ENCODE measurements around the gene TRERF1.

TRERF1 gene

GRCh38 chr6:42419490-42420280 is 32.0 kb downstream of the TRERF1 start:
- TF ChIP-seq CTCF (IDR thresholded peaks at IDR 0.05; ENCODE audit: low read depth, low read length, missing control alignments), result no peak
- Histone ChIP-seq H3K4me3 (ENCODE audit: low read depth, low read length) (no peak overlapping the region), H3K36me3 (replicated peaks) (no peaks in the 10 kb centered on the region), H3K27me3 (replicated peaks) (no peaks in the 10 kb centered on the region), H3K27ac (no peak overlapping the region)
- DNase-seq, result no peak
- in situ Hi-C loops (cut with HindIII; ENCODE audit: low pct_ligation_motif_present, low sequenced_read_pairs), result no loop called here

GRCh38 chr6:42418724-42419123 is 33.0 kb downstream of the TRERF1 start:
- no peaks in the 10 kb centered on the region for H3K27me3 ChIP-seq (replicated peaks)
- in situ Hi-C loops (cut with HindIII; ENCODE audit: low pct_ligation_motif_present, low sequenced_read_pairs), result no loop called here
- TF ChIP-seq CTCF (IDR thresholded peaks at IDR 0.05; ENCODE audit: low read depth, low read length, missing control alignments), result no peak
- DNase-seq, result no peak
- H3K4me3 ChIP-seq (ENCODE audit: low read depth, low read length), result no peak overlapping the region
- H3K36me3 ChIP-seq (replicated peaks), result no peaks in the 10 kb centered on the region
- no peak overlapping the region for H3K27ac ChIP-seq

GRCh38 chr6:42417641-42418112 is 34.0 kb downstream of the TRERF1 start:
- H3K36me3 ChIP-seq (replicated peaks), result no peaks in the 10 kb centered on the region
- DNase-seq, result no peak
- in situ Hi-C loops (cut with HindIII; ENCODE audit: low pct_ligation_motif_present, low sequenced_read_pairs), result no loop called here
- H3K27me3 ChIP-seq (replicated peaks), result no peaks in the 10 kb centered on the region
- H3K4me3 ChIP-seq (ENCODE audit: low read depth, low read length), result no peak overlapping the region
- no peak for TF ChIP-seq CTCF (IDR thresholded peaks at IDR 0.05; ENCODE audit: low read depth, low read length, missing control alignments)
- H3K27ac ChIP-seq, result no peak overlapping the region

GRCh38 chr6:42411406-42411805 is 40.3 kb downstream of the TRERF1 start:
- no peak for DNase-seq
- Histone ChIP-seq H3K4me3 (ENCODE audit: low read depth, low read length) (no peak overlapping the region), H3K36me3 (replicated peaks) (no peaks in the 10 kb centered on the region), H3K27ac (no peak overlapping the region), H3K27me3 (replicated peaks) (no peaks in the 10 kb centered on the region)
- in situ Hi-C loops (cut with HindIII; ENCODE audit: low pct_ligation_motif_present, low sequenced_read_pairs), result no loop called here
- no peak for TF ChIP-seq CTCF (IDR thresholded peaks at IDR 0.05; ENCODE audit: low read depth, low read length, missing control alignments)

- DNase-seq, result no peak
- H3K27ac ChIP-seq, result no peak overlapping the region
- H3K27me3 ChIP-seq (replicated peaks), result no peaks in the 10 kb centered on the region
- H3K36me3 ChIP-seq (replicated peaks), result no peaks in the 10 kb centered on the region
- in situ Hi-C loops (cut with HindIII; ENCODE audit: low pct_ligation_motif_present, low sequenced_read_pairs), result no loop called here
- no peak overlapping the region for H3K4me3 ChIP-seq (ENCODE audit: low read depth, low read length)
- no peak for TF ChIP-seq CTCF (IDR thresholded peaks at IDR 0.05; ENCODE audit: low read depth, low read length, missing control alignments)
These were observed 40.9 kb downstream of the TRERF1 start for GRCh38 chr6:42410861-42411260.

GRCh38 chr6:42409581-42409980 is 42.1 kb downstream of the TRERF1 start:
- no peak for TF ChIP-seq CTCF (IDR thresholded peaks at IDR 0.05; ENCODE audit: low read depth, low read length, missing control alignments)
- in situ Hi-C loops (cut with HindIII; ENCODE audit: low pct_ligation_motif_present, low sequenced_read_pairs), result no loop called here
- DNase-seq, result no peak
- H3K27me3 ChIP-seq (replicated peaks), result no peaks in the 10 kb centered on the region
- no peak overlapping the region for H3K27ac ChIP-seq
- H3K36me3 ChIP-seq (replicated peaks), result no peaks in the 10 kb centered on the region
- H3K4me3 ChIP-seq (ENCODE audit: low read depth, low read length), result no peak overlapping the region
